GM13976 (cell line): ENCODE results near the gene CCBE1.

Source experiments
- DNase-seq: peaks from one replicate; pipeline ENCODE4 v3.0.0; 2012; ENCODE audit warnings: low spot score
- in situ Hi-C: fragments of 300-500 bp; cut with MboI; formaldehyde crosslinking; loops from one replicate; pipeline ENCODE4 v1.12.0; 2022; ENCODE audit warnings: low sequenced_read_pairs, mixed read lengths, inconsistent platforms; ENCODE audit not compliant: unreplicated experiment
- TF ChIP-seq, protein P1 (sequence below): IDR thresholded peaks from 2 replicates; pipeline ENCODE4 v1.5.1; 2012; ENCODE audit warnings: borderline replicate concordance, mild to moderate bottlenecking; ENCODE audit not compliant: insufficient read depth; ENCODE audit errors: extremely low read depth, missing control alignments, control extremely low read depth

Gene CCBE1

DNA sequence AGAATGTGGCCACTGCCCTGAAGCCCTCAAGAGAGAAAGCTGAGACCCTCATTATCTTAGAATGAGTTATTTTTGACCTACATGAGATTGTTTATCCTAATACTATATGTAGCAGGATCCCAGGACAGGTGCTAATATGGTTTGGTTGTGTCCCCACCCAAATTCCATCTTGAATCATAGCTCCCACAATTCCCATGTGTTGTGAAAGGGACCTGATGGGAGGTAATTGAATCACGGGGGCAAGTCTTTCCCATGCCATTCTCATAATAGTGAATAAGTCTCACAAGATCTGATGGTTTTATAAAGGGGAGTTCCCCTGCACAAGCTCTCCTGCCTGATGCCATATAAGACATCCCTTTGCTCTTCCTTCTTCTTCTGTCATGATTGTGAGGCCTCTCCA lies 76.8 kb downstream of the CCBE1 start:
- TF ChIP-seq, protein P1, sequence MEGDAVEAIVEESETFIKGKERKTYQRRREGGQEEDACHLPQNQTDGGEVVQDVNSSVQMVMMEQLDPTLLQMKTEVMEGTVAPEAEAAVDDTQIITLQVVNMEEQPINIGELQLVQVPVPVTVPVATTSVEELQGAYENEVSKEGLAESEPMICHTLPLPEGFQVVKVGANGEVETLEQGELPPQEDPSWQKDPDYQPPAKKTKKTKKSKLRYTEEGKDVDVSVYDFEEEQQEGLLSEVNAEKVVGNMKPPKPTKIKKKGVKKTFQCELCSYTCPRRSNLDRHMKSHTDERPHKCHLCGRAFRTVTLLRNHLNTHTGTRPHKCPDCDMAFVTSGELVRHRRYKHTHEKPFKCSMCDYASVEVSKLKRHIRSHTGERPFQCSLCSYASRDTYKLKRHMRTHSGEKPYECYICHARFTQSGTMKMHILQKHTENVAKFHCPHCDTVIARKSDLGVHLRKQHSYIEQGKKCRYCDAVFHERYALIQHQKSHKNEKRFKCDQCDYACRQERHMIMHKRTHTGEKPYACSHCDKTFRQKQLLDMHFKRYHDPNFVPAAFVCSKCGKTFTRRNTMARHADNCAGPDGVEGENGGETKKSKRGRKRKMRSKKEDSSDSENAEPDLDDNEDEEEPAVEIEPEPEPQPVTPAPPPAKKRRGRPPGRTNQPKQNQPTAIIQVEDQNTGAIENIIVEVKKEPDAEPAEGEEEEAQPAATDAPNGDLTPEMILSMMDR, result no peak
- no peak for DNase-seq
- in situ Hi-C loops, result no loop called here

GRCh38 chr18:59619816-59620215 lies 77.4 kb downstream of the CCBE1 start:
- no peak for DNase-seq
- TF ChIP-seq, protein P1, result no peak
- in situ Hi-C loops, result no loop called here

DNA sequence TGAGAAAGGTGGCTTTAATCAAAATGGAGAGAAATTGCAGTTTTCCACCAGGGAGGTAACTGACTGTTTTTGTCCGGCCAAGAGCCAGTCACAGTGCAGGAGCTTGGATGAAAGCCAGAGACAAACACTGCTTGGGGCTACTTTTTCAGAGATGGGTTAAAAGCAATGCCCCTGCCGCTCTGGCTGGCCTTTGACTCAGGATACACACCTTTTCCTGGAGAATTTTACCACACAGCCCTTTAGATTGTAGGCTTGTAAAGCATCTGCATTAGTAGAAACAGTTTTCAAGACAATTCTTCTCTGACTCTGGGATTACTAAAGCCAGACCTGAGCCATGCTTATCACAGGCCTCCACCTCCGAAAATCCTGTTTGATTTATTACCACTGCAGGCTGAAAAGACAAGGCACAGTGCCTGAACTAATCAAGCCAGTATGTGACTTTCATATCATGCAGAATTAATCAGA lies 79.7 kb downstream of the CCBE1 start:
- no peak for DNase-seq
- TF ChIP-seq, protein P1, result no peak
- in situ Hi-C loops, result no loop called here

DNA sequence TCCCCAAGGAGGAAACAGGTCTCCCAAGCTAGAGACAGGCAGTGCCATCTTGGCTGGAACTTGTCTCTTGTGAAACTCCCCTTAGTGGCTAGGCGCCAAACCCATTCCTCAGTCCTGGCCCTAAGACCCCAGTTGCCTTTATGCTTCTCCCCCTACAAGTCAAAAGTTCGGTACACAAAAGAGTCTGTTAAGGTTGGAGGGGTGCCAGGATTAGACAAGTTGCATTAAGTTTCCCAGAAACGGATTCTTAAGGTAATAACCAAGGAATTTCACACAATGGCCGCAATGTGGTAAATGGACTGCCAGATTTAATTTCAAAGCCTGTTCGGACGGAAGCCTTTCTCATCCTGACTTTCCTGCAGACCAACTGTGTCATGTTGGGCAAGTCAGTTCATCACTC lies 80.7 kb downstream of the CCBE1 start:
- in situ Hi-C loops, result no loop called here
- no peak for DNase-seq
- TF ChIP-seq, protein P1, result no peak

GRCh38 chr18:59613903-59614302 lies 83.3 kb downstream of the CCBE1 start:
- in situ Hi-C loops, result no loop called here
- TF ChIP-seq, protein P1, result no peak
- no peak for DNase-seq

DNA sequence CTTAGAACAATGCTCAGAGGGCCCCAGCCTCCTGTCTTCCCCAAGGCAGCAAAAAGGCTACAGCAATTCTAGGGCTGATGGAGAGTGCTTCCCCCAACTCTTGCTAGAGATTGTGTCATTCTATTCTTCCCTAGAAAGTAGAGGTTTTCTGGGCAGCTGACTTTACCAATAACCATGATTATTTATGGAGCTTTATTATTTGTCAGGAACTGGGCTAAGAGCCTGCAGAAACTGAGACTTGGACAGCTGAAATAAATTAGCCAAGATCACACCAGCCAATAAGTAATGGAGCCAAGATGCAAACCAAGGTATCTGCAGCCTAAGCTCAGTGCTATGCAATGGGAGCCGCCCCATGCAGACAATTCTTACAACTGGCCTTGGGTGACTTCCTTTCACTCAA lies 84.8 kb downstream of the CCBE1 start:
- TF ChIP-seq, protein P1, result no peak
- DNase-seq, result no peak
- in situ Hi-C loops, result no loop called here
